ENCODE results near the gene ABCD3. TPM values are rescaled to one million over a fixed set of nuclear protein-coding genes. Genes with fewer than 3 reads are reported as not detected.

The ABCD3 gene
- total and polyA plus RNA-seq, 2 of the 8 experiments (the other 6 are each of a cell fraction or from before 2014, with no cell fraction given), result 6.6 to 29.4 TPM

DNA sequence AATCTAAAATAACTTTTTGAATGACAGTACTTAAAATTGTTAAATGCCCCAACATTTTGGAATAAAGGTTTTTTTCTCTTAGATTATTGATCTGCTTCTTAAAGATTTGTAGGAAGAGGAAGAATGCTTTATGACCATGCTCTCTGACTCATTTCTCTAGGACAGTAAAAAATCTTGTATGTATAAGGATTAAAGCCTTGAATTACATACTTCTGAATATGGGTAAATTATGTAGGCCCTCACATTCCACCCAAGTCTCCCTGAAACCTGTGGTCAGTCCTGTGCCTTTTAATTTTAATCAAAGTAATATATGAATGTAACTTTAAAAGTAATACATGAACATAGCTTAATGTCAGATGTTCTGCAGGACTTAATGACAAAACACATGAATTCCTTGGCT lies 50.5 kb downstream of the ABCD3 start:
- Histone ChIP-seq H3K4me3 (ENCODE audit: extremely low read depth in 1 of 4, insufficient read depth in 2 of 4, low read depth in 3 of 4, low read length in 4 of 4) (no peak overlapping the region), H4K91ac (replicated peaks; ENCODE audit: insufficient read length, low read length) (no peak overlapping the region), H3K79me1 (ENCODE audit: low read depth, low read length) (no peaks in the 10 kb centered on the region), H4K5ac (ENCODE audit: insufficient read length, low read depth, low read length) (no peak overlapping the region), H3K36me3 (ENCODE audit: control insufficient read depth in 2 of 4, insufficient read depth in 4 of 4, low read length in 3 of 4) (peaks cover 0 to 7% (median 0%) of the 10 kb centered on the region in 4 experiments; a peak in 2 of 8 replicates), H3K27ac (ENCODE audit: low read depth, low read length) (no peak overlapping the region), H4K8ac (ENCODE audit: extremely low read depth, insufficient read depth, low read length) (no peak overlapping the region), H4K20me1 (replicated peaks in 1 of 2; ENCODE audit: control insufficient read depth in 1 of 2, insufficient read depth in 2 of 2, low read length in 2 of 2) (peaks cover 0 to 1% of the 10 kb centered on the region in 2 experiments), H2BK12ac (ENCODE audit: low read depth, low read length) (no peak overlapping the region), H2AK5ac (ENCODE audit: low read depth, low read length) (no peak overlapping the region), H2AFZ (ENCODE audit: low read length) (no peak overlapping the region), H3K9ac (replicated peaks in 1 of 4; ENCODE audit: extremely low read depth in 1 of 4, low read depth in 3 of 4, low read length in 3 of 4) (no peak overlapping the region), H3K4me1 (replicated peaks in 1 of 4; ENCODE audit: control insufficient read depth in 3 of 4, insufficient read depth in 4 of 4, low read length in 3 of 4) (peaks cover 0 to 2% (median 0%) of the 10 kb centered on the region in 4 experiments; a peak in 1 of 7 replicates), H3K79me2 (ENCODE audit: control insufficient read depth in 1 of 2, insufficient read depth in 2 of 2, low read length in 2 of 2) (no peaks in the 10 kb centered on the region), H3K4ac (replicated peaks; ENCODE audit: insufficient read length, low read depth, low read length) (no peak overlapping the region), H3K18ac (ENCODE audit: extremely low read depth, low read length) (no peak overlapping the region), H2BK15ac (ENCODE audit: low read length) (no peak overlapping the region), H3K27me3 (replicated peaks in 1 of 4; ENCODE audit: control insufficient read depth in 3 of 4, extremely low read depth in 1 of 4, insufficient read depth in 3 of 4, low read length in 3 of 4) (no peaks in the 10 kb centered on the region), H3K23ac (ENCODE audit: insufficient read length) (no peak overlapping the region), H2BK20ac (ENCODE audit: low read length) (no peak overlapping the region), H3K9me3 (ENCODE audit: insufficient read depth in 2 of 2, low read depth in 1 of 2, low read length in 1 of 2) (no peaks in the 10 kb centered on the region; a peak in 1 of 4 replicates), H2BK5ac (ENCODE audit: low read depth, low read length) (no peak overlapping the region), H3K23me2 (ENCODE audit: low read depth, low read length) (no peaks in the 10 kb centered on the region), H3K56ac (replicated peaks; ENCODE audit: insufficient read length, low read depth, low read length) (no peak overlapping the region), H3K4me2 (ENCODE audit: insufficient read depth in 1 of 2, low read depth in 2 of 2, low read length in 2 of 2) (no peak overlapping the region), H3K14ac (ENCODE audit: insufficient read length) (no peak overlapping the region), H2BK120ac (replicated peaks; ENCODE audit: low read depth, low read length) (no peak overlapping the region)
- no peak for FAIRE-seq
- no peak for DNase-seq (ENCODE audit: low read depth in 1 of 2, low spot score in 2 of 2)
- ChIA-PET CTCF (ENCODE audit: partially characterized antibody) (interaction anchor here (1.1 to 1.4 kb wide), 2 partner anchors 13 to 72 kb away, joined by 3 to 4 read pairs; no protein-coding TSS in a partner anchor), POLR2A (ENCODE audit: partially characterized antibody) (no interaction called here)
- TF ChIP-seq, protein P1, sequence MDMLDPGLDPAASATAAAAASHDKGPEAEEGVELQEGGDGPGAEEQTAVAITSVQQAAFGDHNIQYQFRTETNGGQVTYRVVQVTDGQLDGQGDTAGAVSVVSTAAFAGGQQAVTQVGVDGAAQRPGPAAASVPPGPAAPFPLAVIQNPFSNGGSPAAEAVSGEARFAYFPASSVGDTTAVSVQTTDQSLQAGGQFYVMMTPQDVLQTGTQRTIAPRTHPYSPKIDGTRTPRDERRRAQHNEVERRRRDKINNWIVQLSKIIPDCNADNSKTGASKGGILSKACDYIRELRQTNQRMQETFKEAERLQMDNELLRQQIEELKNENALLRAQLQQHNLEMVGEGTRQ (IDR thresholded peaks at IDR 0.05; ENCODE audit: low read length), result no peak
- TF ChIP-seq JUN (IDR thresholded peaks at IDR 0.05; ENCODE audit: low read depth, low read length) (no peak), RXRA (IDR thresholded peaks at IDR 0.05; ENCODE audit: insufficient read depth, low read depth, low read length) (no peak), POLR2AphosphoS5 (IDR thresholded peaks at IDR 0.05; ENCODE audit: low read depth, low read length) (no peak), TCF12 (IDR thresholded peaks at IDR 0.05; ENCODE audit: low read depth, low read length) (no peak), BRCA1 (IDR thresholded peaks at IDR 0.05; ENCODE audit: low read depth, low read length) (no peak), CEBPB (IDR thresholded peaks at IDR 0.05; ENCODE audit: low read depth, low read length) (no peak), EGR1 (IDR thresholded peaks at IDR 0.05; ENCODE audit: borderline replicate concordance, low read depth, low read length) (no peak), RNF2 (IDR thresholded peaks at IDR 0.05; ENCODE audit: borderline replicate concordance, low read depth, low read length, missing control alignments, poor library complexity, severe bottlenecking) (no peak), SP1 (IDR thresholded peaks at IDR 0.05; ENCODE audit: low read depth, low read length) (no peak), RFX5 (IDR thresholded peaks at IDR 0.05; ENCODE audit: borderline replicate concordance, low read depth, low read length) (no peak)
- TF ChIP-seq, protein P2, sequence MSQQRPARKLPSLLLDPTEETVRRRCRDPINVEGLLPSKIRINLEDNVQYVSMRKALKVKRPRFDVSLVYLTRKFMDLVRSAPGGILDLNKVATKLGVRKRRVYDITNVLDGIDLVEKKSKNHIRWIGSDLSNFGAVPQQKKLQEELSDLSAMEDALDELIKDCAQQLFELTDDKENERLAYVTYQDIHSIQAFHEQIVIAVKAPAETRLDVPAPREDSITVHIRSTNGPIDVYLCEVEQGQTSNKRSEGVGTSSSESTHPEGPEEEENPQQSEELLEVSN (IDR thresholded peaks at IDR 0.05), result no peak
